RPMI8226 (cell line): Measurements from ENCODE around the gene CGAS.
"Not testable (repeated sequence)": the region's sequence is repeated elsewhere in the genome, so short reads cannot be mapped to it uniquely, and the experiment has no call there.

ENCODE experiments used
- DNase-seq: peaks from one replicate; pipeline ENCODE4 v3.0.0-alpha.2; 2015

Gene CGAS

DNA sequence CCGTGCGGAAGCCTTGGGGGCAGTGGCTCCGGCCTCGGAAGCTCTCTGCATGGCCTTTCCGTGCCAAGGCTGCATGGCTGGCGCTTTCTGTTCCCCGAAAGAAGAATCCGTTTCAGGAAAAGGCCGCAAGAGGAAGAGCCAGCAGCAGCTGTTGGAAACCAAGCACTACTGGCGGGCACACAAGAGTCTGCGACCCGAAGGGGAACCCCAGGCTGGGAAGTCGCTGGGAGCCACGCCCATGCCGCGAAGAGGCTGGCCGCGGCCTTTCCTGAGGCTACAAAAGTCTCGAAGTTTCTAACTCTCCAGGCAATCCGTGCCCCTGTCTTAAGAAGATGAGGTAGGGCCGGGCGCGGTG, at the start of gene CGAS:
TSS of gene CGAS (minus strand) at position 191 of the 355 bp plus-strand sequence. CDS start at position 75, 116 bp downstream.
- DNase-seq, result peak; percentile 99

DNA sequence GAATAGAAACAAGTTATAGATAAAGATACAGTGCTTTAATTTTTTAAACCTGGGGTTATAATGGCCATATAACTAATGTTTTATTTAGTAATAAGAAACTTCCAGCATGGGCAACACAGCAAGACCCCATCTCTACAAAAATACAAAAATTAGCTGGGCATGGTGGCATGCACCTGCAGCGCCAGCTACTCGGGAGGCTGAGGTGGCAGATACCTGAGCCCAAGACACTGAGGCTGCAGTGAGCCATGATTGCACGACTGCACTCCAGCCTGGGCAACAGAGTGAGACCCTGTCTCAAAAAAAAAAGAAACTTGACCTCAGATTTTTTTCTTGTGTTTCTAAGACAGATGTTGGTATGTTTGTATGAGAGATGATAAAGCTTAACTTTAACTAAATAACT, 45.8 kb upstream of the CGAS start:
- no peak for DNase-seq

DNA sequence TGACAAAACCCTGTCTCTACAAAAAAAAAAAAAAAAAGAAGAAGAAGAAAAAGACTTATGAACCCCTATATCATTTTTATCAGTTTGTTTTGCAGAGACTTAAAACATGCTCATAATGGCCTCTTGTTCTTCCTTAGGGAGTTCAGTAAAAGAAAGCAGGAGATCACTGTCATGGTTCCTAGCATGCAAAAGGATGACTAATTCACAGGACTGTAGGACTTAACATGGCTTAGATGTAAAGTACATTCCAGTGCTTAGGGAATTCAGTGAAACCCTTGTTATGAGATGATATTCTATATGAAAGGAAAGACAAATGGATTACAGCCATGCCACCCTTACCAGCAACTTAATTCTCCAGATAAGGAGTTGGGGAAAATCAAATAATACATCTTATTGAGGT, 39.3 kb upstream of the CGAS start:
- DNase-seq, result no peak

DNA sequence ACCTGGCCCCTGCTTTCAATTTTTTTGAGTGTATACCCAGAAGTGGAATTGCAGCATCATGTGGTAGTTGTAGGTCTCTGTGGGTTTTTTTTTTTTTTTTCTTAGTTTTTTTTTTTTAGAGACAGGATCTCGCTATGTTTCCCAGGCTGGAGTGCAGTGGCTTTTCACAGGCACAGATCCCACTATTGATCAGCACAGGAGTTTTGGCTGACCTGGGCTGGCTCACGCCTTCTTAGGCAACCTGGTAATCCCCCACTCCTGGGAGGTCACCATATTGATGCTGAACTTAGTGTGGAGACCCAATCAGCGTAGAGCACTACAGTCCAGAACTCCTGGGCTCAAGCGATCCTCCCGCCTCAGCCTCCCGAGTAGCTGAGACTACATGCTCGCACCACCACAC, 35.4 kb upstream of the CGAS start:
- DNase-seq, result no peak

DNA sequence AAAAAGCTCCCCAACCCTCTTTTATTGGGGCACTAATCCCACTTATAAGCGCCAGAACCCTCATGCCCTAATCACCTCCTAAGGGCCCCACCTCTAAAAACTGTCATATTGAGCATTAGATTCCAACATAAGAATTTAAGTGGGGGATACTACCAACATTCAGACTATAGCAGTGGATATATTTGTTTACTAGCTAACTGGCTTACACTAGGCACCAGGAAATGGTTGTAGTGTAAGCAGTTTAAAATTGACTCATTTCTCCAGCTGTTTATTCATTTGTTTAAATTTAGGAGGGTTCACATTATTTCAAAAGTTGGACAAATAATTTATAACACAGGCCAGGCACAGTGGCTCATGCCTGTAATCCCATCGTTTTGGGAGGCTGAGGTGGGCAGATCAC, 32.3 kb upstream of the CGAS start:
- DNase-seq, result no peak

DNA sequence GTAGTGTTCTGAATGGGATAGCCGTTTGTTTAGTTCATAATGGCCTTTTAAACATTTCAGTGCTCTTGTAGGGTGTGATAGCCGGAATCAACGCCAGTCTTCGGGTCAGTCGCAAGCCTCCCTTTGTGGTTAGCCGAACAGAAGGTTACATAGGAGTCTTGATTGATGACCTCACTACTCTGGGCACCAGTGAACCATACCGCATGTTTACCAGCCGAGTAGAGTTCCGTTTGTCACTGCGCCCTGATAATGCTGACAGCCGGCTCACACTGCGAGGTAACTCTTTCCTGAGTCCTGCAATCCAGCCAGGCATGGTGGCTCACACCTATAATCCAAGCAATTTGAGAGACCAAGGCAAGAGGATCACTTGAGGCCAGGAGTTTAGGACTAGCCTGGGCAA, 29.9 kb upstream of the CGAS start:
- no peak for DNase-seq

DNA sequence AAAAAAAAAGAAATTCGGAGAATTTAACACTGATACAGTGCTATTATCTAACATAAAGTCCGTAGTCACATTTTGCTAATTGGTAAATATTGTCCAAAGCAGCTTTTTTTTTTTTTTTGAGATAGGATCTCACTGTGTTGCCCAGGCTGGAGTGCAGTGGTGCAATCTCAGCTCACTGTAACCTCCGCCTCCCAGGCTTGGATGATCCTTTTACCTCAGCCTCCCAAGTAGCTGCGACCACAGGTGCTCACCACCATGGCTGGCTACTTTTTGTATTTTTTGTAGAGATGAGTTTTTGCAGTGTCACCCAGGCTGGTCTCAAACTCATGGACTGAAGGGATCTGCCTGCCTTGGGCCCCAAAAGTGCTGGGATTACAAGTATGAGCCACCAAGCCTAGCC, 25.3 kb upstream of the CGAS start:
- no peak for DNase-seq

DNA sequence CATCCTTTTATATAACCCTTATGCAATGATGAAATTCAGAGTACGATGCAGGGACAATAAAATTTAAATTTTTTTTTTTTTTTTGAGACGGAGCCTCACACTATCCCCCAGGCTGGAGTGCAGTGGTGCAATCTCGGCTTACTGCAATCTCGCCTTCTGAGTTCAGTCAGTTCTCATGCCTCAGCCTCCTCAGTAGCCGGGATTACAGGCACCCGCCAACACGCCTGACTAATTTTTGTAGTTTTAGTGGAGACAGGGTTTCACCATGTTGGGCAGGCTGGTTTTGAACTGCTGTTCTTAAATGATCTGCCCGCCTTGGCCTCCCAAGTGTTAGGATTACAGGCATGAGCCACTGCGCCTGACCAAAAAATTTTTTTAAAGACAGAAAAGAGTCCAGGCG, 24.6 kb upstream of the CGAS start:
- no peak for DNase-seq

DNA sequence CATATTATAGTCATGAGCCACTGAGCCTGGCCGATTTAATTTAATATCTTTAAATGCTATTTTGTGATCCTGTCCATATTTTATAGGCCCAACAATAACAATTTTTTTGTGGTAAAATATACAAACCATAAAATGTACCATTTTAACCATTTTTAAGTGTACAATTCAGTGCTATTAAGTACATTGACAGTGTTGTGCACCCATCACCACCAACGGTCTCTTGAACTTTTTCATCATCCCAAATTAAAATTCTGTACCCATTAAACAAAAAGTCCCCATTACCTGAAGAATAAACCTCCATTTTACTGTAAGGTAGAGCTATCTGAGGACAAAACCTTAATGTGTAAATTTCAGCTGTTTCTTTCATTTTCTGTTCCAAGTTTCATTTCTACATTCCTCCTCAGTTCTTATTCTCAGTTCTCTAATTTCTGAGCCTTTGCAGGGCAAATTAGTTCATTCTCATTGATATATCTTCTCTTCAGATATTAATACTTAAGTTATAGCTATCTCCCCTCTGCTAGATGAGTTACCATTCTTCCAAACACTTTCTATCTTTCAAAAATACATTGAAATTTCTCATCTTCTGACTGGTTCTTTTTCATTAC, 19.7 kb upstream of the CGAS start:
- peak; percentile 72 for DNase-seq

DNA sequence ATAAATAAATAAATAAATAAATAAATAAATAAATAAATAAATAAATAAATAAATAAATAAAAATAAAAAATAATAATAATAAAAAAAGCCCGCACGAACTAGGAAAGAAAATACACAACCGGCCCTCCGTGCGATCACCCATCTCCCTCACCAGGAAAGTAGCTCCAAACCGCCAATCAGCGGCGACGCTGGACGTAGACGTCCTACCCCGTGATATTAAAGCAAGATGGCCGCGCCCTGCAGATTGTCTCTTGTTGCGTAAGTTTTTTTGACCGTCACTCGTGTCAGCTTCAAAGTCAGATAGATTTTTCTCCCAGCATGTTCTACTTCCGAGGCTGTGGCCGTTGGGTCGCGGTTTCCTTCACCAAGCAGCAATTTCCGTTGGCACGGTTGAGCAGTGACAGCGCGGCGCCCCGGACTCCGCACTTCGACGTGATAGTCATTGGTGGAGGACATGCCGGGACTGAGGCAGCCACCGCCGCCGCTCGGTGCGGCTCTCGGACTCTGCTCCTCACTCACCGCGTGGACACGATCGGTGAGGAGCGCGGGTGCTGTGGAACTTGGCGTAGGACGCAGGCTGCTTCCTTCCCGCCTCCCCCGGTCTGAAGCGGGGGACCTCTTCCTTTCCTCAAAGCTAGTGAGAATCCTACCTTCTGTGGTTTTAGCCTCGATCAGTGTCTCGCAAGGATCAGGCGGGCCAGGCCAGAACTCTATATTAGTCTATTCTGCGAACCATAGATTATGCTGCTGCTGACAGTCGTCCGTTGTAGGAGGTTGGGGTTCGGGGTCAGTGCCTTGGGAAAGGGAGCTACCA, 9.6 kb upstream of the CGAS start, which contains the start of gene MTO1:
TSS of gene MTO1 (plus strand) at position 201 of the 814 bp plus-strand sequence. CDS start at position 319, 118 bp downstream.
- peak; percentile 99 for DNase-seq

DNA sequence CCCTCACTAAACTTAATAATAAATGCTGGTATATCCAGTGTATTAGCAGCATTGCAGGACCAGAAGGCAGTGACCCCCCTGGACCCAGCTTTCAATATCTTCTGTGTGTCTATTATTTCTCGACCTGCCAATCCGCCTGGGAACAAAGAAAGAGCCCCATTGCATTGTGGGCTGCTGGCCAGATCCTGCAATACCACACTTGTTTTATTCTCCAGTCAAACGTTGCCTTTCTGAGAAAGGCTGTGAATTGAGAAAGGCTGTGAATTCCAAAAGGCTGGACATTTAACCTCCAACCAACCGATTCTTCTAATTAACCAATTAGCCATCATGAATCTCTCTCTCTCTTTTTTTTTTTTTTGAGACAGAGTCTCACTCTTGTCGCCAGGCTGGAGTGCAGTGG, 8.0 kb upstream of the CGAS start:
- DNase-seq, result no peak

DNA sequence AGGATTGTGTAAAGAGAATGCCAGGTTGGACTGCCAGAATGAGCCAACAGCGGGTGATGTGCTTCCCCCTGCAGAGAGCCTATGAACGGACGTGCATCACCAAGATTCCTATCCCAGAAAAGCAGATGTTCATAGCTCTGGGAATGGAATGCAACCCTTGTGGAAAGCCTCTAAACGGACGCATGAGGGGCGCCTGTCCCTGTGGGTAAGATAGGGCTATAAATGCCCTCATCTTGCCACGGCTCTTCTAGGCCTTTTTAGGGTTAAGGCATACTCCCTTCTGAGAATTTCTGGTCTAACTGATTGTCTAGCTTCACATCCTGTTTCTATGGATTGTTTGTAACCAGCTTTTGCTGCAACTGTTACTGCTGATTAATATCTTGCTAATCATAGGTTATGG, 7.4 kb upstream of the CGAS start:
- DNase-seq, result not testable (repeated sequence)

DNA sequence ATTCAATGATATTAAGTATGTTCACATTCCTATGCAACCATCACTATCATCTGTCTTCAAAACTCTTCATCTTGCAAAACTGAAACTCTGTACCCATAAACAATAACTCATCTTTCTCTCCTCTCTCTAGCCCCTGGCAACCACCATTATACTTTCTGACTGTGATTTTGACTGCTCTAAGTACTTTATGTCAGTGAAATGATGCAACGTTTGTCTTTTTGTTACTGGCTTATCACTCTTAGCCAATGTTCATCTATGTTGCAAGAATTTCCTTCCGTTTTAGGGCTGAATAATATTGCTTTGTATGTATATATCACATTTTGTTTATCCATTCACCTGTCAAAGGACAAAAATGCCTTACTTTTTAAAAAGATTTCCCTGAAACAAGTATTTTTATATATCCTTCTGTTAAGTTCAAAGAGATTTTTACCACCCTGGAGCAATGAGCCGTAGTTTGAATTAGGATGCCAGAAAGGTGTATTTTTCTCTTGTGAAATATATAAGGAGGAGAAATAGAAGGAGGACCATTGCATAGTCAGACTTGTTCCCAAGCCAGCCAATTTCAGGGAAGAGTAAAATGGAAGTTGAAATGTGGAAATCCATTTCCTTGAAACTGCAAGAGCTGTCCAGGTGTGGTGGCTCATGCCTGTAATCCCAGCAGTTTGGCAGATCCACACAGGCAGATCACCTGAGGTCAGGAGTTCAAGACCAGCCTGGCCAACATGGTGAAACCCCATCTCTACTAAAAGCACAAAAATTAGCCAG, 4.0 kb upstream of the CGAS start:
- DNase-seq, result no peak

DNA sequence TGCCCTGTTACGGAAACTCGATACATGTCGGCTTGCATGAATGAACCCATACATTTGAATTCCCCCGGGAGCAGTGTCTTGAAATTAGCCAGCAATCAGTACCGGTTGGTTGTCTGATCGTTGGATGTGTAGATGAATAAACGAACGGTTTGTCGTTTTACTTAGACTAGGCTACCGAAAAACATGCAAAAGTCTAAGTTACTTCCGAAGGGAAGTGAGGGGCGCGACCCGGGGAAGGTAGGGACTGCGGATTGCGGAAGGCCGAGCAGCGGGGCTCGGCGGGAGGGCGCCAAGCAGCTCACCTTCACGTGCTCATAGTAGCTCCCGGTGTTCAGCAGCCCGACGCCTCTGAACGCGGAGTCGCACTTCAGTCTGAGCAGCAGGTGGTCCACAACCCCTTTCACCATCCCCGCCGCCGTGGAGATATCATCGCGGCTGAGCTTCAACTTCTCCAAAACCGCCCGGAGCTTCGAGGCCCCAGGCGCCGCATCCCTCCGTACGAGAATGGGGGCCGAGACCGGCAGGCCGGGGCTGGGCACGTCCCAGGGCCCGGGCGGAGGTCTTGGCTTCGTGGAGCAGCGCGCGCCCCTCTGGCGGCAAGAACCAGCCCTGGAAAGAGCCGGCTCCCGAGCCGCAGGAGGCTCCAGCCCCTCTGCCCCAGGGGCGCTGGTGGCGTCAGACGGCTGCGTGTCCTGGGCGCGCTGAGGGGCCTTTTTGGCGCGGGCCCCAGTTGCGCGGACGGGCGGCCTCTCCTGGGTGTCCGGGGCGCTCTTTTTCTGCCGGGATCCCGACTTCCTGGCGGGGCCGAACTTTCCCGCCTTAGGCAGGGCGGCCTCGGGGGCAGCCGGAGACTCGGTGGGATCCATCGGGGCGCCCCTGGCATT, 632 bp downstream of the CGAS start:
- peak; percentile 88 for DNase-seq

DNA sequence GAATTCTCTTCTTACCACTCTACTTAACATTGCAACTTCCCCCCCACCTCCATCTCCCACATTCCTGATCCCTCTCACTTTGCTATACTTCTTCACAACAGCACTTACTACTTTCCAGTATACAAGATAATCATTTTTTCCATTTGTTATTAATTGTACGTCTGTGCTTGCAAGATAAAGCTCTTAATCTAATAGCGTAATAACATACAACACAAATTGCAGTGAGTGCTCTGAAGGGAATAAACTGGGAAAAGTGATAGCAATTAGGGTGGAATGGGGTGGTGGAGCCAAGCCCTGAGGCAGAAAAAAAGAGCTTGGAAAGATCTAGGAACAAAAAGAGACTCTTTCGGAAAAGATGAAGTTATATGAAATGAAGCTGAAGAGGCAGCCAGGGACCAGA, 8.5 kb downstream of the CGAS start:
- DNase-seq, result no peak

DNA sequence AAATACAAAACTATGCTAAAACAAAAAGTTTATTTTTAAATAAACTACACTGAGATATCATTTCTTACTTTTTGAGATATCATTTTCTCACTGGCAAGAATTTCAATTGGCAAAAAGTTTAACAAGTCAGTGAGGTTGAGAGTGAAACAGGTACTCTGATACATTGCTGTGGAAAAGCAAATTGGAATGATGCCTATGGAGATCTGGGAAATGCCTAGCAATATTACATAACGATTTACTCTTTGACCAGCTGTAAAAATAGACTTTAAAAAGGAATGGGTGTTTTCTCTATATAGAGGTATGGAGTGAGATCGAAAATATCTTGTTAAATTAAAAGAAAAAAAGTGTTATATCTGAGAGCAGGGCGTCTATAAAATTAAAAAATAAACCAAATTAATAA, 16.9 kb downstream of the CGAS start:
- DNase-seq, result no peak

DNA sequence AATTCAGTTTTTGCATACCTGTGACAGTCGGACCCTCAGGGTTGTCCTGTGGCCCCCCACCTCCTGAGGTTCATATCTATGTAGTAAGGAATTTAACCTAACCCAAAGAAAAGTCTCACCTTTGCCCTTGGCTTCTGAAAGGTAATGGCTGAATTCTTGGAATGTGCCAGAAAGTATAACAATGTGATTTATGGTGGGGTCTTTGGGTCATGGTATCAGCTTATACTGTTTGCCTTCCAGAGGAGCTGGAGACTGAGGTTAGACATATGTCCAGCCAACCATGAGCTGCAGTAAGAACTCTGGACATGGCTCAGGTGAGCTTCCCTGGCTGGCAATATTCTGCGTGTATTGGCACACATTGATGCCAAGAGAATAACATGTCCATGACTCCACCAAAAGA, 30.6 kb downstream of the CGAS start:
- DNase-seq, result no peak

DNA sequence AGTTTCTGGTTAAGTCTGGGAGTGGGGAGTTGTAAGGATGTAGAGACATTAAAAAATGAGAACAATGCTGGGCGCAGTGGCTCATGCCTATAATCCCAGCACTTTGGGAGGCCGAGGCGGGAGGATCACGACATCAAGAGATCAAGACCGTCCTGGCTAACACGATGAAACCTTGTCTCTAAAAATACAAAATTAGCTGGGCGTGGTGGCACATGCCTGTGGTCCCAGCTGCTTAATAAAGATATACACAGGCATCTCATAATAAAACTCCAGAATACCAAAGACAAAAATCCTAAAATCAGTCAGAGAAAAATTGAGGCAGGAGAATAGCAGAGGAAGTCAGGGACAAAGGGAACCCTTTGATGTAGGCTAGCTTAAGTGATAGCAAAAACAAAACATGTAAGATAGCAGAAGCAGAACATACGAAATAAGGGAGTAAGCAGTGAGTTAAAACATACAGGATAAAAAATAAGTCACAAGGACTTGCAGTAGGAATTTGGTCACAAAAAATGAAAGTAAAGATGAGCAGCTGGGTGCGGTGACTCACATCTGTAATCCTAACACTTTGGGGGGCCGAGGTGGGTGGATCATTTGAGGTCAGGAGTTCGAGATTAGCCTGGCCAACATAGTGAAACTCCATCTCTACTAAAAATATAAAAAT, 33.9 kb downstream of the CGAS start:
- DNase-seq, result no peak

DNA sequence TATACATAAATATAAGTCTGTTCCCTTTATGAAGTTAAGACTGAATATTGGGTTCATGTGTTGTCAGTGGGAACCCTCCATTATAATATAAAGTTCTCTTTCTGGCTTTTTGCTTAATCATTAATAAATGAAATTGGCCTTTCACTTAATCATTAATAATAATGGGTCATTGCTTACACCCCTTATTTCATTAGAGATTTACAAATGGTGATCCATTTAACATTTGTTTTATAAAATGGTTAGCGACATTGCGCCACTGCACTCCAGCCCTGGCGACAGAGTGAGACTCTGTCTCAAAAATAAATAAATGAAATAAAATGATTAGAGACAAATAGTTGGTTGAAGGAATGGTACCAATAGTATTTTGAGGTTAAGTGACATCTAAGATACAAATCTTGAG, 39.0 kb downstream of the CGAS start:
- DNase-seq, result no peak

DNA sequence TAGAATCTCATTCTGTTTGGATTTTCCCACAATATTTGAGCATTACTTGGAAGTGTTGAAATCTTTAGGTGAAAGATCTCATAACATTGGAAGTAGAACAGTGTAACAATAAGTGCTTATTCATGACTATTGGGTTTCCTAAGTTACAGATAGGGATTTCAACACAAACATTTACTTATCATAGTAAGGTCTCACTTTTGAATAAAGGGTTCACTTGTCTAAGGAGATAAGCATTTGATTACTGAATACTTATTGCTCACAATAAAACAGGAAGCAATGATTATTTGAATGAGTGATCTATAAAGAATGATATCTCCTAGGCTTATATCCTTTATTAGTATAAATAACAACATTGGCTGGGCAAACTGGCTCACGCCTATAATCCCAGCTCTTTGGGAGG, 42.7 kb downstream of the CGAS start:
- no peak for DNase-seq

DNA sequence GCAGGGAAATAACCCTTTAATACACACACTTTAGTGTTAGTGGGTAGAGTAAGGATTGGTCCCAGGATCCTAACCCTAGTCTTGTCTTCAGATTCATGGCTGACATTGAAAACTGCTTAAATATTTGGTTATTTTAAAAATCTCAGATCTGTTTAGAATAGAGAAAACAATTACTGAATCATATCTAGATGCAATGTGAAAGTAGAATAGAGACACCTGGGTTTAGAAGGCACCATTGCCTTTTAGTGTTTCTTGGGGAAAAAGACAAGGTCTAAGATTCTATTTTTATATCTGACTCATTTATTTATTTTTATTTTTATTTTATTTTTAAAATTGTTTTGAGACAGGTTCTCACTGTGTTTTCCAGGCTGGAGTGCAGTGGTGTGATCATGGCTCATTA, 51.4 kb downstream of the CGAS start:
- no peak for DNase-seq

DNA sequence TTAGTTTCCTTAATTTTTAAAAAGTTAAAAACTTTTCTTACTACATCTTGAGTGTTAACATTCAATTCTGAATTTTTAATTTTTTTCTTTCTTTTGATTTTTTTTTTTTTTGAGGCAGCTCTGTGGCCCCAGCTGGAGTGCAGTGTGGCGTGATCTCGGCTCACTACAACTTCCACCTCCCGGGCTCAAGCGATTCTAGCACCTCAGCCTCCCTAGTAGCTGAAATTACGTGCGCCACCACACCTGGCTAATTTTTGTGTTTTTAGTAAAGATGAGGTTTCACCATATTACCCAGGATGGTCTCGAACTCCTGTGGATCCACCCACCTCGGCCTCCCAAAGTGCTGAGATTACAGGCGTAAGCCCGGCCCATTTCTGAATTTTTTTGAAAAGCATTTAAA, 56.2 kb downstream of the CGAS start:
- DNase-seq, result no peak
